Activated CD8-positive, alpha-beta memory T cell treated with anti-CD3 and anti-CD28 coated beads, Interleukin-2, amount 50 U/mL, for 24 hours (primary cell): ENCODE measurements around the gene DEAF1.

Experiments
- DNase-seq: peaks from one replicate; pipeline ENCODE4 v3.0.0-alpha.2; 2020; ENCODE audit errors: extremely low read depth

Gene DEAF1

DNA sequence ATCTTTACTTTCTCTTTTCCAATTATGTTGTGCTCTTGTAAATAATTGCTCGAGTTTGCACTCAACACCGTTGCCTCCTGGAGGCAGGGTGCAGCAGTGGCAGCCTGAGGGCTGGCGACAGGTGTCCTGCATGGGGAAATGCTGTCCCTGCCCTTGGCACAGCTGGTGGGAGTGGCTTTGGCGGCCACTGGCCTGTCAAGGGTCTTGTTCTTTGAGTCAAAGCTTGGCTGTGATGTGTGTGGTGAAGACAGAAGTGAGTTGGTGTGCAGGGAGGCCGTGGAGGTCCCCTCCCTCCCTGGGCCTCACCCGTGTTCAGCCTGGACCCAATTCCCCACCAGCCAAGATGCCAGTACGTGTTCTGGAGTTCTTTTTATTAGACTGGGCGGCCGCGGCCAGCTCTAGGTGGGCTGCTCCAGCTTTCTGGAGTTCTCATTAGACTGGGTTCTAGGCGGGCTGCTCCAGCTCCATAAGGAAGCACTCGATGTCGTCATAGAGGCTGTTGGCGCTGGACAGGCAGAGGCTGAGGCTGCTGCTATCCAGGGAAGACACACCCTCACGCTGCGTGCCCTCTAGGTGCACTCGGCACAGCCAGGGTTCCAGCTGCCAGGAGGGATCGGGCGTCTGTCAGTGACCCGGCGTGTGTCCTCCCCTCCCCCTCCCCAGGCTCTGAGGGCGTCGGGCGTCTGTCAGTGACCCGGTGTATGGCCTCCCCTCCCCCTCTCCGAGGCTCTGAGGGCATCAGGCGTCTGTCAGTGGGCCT lies 82.6 kb downstream of the DEAF1 start:
- DNase-seq, result no peak

- no peak for DNase-seq
Measured at GRCh38 chr11:611001-611996, 83.7 kb downstream of the DEAF1 start.

DNA sequence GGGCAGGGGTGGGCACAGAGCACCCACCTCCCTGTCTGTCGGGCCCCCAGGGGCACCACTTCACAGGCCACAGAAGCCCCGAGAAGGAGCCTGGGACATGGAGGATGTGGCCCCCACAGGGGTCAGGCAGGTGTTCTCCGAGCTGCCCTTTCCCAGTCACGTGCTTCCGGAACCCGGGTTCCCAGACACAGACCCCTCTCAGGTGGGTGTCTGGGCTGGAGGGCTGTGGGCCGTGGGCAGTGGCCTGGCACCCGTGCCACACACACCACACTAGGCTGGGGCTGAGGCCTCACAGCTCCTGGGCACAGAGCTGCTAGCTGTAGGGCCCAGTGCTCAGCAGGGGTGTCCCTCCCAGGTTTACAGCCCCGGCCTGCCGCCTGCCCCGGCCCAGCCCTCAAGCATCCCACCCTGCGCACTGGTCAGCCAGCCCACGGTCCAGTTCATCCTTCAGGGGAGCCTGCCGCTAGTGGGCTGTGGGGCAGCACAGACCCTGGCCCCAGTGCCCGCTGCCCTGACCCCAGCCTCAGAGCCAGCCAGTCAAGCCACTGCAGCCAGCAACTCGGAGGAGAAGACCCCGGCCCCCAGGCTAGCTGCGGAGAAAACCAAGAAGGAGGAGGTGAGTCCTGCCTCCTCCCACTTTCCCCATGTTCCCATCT lies 84.7 kb downstream of the DEAF1 start:
- no peak for DNase-seq

DNA sequence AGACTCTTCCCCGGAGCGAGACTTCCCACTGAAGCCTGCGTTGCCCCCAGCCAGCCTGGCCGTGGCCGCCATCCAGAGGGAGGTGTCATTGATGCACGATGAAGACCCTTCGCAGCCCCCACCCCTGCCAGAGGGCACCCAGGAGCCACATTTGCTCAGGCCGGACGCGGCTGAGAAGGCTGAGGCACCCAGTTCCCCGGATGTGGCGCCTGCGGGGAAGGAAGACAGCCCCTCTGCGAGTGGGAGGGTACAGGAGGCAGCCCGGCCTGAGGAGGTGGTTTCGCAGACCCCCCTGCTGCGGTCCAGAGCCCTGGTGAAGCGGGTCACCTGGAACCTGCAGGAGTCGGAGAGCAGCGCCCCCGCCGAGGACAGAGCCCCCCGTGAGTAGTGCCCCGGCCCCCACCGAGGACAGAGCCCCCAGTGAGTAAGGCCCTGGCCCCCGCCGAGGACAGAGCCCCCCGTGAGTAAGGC lies 85.6 kb downstream of the DEAF1 start:
- DNase-seq, result no peak

DNA sequence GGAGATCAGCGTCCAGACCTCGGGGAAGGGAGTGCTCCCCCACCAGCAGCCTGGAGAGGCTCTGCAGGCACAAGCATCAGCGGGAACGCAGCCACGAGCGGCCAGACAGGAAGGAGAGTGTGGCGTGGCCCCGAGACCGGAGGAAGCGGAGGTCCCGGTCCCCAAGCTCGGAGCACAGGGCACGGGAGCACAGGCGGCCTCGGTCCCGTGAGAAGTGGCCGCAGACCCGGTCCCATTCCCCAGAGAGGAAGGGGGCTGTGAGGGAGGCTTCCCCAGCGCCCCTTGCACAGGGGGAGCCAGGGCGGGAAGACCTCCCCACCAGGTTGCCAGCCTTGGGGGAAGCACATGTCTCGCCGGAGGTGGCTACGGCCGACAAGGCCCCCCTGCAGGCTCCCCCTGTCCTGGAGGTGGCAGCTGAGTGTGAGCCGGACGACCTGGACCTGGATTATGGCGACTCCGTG lies 86.2 kb downstream of the DEAF1 start:
- DNase-seq, result no peak

- DNase-seq, result no peak
Measured at GRCh38 chr11:607971-608659, 86.9 kb downstream of the DEAF1 start.

- DNase-seq, result no peak
Measured at GRCh38 chr11:607020-607780, 87.8 kb downstream of the DEAF1 start.

DNA sequence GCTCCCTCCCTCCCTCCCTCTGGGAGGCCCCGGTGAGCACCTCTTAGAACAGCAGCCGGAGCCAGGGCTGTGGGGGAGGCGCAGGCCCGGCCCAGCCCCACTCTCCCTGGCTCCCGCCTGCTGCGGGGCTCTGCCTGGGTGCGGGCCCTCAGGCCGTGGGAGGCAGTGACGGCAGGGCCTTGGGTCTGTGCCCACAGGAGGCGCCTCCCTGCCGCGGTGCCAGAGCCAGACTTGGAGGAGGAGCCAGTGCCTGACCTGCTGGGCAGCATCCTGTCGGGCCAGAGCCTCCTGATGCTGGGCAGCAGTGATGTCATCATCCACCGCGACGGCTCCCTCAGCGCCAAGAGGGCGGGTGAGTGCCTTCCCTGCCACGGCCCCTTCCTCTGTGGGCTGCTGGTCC lies 88.8 kb downstream of the DEAF1 start:
- DNase-seq, result no peak

DNA sequence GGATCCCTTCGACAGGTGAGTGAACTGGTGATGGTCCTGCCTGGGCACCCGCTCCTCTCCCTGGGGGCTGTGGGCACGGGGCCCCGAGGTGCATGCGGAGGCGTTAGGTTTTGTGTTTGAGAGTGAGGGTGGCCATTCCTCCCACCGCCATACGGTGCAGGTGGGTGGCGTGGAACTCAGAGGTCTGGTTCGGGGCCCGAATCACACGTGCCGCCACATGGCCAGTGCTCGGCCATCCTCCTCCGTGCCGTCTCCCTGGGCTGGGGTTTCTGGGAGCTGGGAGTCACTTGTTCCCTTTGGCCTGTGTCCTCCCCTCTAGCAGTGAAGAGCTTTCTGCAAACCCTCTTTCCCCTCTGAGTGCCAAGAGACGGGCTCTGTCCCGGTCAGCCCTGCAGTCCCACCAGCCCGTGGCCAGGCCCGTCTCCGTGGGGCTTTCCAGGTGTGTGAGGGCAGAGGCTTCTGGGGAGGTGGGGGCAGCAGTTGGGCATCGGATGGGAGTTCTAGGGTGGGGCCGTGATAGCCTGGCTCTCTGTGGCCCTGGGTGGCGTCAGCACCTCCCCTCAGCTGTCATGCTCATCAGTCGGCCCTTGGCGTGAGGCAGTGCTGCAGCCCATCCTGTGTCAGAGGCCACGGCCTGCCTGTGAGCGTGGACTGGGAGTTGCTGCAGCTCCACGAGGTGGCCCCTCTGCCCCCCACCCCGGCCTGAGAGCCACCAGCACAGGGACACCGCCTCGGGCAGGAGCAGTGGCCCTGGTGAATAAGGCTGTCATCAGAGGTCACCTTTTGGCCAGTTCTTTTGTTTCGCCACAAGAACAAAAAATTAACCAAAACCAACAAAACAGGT lies 89.5 kb downstream of the DEAF1 start:
- DNase-seq, result no peak

DNA sequence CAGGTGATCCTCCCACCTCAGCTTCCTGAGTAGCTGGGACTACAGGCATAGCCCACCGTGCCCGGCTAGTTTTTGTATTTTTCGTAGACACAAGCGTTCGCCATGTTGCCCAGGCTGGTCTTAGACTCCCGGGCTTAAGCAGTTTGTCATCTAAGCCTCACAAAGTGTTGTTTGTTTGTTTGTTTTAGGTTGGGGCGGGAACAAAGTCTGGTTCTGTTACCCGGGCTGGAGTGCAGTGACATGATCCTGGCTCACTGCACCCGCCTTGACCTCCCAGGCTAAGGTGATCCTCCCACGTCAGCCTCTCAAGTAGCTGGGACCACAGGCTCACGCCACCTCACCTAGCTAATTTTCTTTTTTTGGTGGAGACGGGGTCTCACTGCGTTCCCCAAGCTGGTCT lies 91.9 kb downstream of the DEAF1 start:
- DNase-seq, result no peak

DNA sequence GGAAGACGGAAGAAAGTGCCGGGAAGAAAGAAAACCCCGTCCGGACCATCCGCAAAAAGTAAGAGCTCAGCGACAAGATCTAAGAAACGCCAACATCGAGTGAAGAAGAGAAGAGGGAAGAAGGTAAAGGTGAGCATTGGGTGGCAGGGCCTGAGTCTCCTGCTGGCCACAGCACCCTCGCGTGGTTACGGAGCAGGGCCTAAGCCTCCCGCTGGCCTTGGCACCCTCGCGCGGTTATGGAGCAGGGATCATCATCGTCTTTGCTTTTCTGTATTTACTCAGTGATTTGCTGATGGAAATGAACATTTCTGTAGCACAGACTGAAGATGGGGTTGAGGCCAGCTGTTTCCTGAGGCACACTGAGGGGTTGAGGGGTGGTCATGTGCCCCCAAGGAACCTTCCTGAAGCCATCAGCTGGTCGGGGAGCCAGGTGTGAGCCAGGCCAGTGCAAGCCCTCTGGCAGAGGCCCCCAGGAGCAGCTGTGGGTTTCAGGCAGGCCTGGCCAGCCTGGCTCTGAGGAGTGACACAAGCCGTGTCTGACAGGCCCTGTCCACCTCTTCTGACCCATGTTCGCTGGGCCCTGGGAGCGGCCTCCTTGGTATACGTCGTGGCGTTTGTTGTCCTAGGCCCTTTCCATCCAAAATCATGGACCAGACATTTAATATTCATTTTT lies 93.3 kb downstream of the DEAF1 start:
- no peak for DNase-seq

- DNase-seq, result no peak
Measured at GRCh38 chr11:598005-598680, 96.9 kb downstream of the DEAF1 start.

DNA sequence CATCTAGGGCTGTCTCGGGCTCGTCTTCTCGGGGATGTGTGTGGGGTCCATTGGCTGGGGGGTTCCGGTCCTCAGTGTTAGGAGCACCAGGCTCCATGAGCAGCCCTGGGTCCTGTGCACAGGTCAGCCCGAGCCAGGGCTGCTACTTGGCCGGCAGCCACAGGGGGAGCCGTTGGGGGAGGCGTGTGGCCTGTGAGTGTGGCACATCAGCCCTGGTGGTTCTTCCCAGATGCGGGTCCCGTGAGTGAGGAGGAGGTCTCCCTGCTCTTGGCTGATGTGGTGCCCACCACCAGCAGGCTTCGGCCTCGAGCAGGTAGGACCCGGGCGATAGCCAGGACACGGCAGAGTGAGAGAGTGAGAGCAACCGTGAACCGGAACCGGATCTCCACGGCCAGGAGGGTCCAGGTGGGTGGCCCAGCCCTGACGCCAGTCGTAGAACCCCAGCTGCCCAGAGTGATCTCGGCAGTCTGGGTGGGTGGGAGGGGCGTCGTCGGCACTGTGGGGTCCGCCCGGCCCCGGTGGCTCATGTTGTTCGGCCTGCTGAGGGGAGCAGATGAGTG lies 97.8 kb downstream of the DEAF1 start:
- no peak for DNase-seq

- DNase-seq, result no peak
Measured at GRCh38 chr11:596374-596773, 98.6 kb downstream of the DEAF1 start.

- no peak for DNase-seq
Measured at GRCh38 chr11:595400-595799, 99.6 kb downstream of the DEAF1 start.
